GM19099 (cell line): Measurements from ENCODE around the gene CETP.

ENCODE experiments used
- POLR2A ChIP-seq: IDR thresholded peaks from 3 replicates; pipeline ENCODE4 v1.6.1; 2011; ENCODE audit warnings: low read depth; ENCODE audit not compliant: insufficient read length; ENCODE audit errors: extremely low read depth

Gene CETP

DNA sequence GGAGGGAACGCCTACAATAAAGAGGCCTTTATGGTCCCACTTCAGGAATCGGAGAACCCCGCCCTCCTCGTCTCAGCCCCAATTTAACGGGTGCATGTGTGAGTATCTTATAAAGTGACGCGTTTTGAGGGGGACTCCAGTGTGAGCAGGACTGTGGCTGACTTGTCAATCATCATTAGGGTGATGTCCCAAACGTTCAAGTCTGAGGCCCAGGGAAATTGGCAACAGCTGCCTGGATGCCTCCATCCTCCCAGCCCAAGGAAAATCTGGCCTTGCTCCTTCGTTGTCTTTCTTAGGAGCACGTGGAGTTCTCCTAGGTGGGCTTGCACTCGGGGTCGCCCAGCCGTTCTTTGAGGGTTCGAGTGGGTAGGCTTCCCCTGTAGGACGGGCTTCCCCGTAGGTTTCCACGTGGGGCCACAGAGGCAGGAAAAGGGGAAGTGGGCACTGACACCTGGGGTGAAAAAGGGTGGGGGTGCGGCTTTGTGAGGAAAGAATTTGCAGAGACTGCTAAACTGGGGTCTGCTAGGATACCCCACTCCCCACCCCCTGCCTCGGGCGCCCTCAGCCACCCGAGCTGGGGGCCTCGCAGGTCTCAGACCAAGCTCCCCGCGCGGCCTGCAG lies 30.4 kb upstream of the CETP start:
- TF ChIP-seq POLR2A = no peak

DNA sequence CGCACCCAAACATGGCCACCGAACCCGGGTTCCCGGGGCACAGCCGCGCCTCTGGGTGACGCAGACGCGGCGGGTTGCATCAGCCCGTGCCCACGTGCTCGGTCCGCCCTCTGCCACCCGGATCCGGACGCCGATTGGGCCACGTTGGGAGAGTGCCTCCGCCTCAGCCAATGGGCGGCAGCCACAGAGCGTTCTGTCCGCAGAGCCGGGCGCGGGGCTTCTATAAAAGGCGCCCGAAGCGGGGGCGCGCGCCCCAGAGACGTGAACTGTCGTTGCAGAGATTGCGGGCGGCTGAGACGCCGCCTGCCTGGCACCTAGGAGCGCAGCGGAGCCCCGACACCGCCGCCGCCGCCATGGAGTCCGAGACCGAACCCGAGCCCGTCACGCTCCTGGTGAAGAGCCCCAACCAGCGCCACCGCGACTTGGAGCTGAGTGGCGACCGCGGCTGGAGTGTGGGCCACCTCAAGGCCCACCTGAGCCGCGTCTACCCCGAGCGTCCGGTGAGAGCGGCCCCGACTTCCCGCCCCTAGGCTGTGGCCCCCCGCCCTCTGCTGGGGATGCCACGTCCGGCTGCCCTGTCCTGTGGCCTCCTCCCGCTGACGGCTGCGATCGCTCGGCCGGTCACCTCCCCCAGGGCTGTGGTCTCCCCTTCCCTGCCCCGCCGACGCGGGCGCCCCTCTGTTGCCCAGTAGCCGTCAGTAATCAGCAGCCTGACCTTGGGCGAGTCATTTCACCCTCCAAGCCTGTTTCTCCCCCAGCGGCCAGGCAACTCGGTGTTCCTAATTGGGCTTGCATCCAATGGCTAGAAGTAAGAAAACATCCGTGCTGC lies 29.6 kb upstream of the CETP start, which contains the start of gene HERPUD1:
Gene HERPUD1, plus strand, starts transcription at position 251 of the 829 bp plus-strand sequence. Its CDS starts 103 bp downstream, at position 354.
- peak; percentile 99 for TF ChIP-seq POLR2A

DNA sequence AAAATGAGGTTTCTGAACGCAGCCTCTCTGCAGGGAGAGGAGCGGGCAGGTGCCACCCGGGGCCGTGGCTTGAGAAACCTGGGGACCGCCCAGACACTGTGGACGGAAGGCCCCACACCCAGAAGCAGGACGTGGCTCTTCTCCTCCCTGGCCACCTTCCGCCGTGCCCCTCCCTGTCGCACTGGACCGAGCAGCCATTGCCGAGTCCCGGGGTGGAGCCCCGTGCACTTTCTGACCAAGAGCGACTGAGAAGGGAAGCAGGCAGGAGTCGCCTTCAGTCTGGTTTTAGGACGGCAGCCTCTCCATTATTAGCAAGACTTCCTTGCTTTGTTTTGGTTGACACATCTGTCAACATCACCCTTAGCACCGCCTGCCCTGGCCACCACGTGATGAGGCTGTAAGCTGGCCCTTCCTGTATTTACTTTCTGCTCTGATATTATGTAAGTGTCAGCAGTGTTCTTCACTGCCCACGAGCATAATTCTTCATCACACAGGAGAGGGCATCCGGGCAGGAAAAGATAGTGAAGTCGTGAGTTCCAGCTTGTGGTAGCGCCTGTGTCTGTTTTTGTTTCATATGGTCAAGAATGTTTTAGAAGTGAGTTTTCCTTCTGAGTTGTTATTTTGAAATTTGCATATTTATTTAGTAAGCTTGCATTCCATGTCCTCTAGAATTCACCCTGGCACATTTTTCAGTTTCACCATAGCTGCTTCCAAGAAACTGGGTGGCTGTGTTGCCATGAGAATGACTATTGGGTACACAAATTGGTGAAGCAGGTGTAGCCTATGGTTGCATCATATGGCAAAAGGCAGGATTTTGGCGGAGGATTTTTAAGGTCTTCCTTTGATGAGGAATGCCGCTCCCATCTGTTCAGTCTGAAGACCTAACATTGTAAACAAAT lies 28.8 kb upstream of the CETP start:
- TF ChIP-seq POLR2A = no peak

DNA sequence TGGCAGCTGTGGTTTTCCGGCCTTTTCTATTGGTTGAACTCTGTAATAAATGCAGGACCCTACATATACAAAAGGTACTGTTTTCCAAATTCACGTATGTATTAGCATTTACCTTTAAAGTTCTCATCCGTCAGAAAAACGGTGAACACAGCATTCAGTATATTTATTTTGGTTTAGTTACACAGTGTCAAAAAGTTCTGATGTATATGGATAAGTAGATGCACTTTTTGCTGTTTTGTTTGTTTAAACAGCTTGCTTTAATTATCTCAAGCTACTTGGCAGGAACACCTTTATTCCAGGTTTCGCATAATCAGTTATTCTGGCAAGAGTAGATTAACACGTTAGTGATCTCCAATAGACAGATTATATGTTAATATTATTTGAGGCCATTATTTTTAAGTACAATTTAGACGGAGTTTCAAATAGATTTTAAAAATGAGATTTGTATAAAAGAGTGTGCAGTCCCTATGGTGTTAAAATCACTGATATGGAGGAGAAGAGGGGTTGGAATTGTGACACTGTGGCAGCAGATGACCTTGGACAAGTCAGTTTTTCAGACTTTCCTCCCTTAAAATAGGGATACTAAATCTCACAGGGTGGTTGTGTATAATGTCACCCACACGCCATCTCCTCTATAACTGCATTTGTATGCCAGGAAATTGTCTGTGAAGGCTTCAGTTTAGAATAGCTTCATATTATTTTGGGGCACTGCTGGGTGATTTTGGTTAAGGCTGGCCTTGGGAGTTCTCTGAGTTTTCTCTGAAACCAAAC lies 27.7 kb upstream of the CETP start:
- no peak for TF ChIP-seq POLR2A

DNA sequence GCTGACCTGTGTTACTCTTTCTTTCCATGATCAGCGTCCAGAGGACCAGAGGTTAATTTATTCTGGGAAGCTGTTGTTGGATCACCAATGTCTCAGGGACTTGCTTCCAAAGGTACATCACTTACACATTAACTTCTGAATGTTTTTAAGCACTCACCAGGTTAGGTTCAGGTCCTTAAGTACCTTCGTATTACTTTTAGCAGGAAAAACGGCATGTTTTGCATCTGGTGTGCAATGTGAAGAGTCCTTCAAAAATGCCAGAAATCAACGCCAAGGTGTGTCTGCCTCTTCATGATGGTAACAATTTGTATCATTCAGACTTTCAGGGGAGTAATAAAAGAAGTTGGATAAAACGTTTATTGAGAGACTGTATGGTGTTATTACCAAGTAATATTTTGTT lies 26.5 kb upstream of the CETP start:
- TF ChIP-seq POLR2A = no peak

DNA sequence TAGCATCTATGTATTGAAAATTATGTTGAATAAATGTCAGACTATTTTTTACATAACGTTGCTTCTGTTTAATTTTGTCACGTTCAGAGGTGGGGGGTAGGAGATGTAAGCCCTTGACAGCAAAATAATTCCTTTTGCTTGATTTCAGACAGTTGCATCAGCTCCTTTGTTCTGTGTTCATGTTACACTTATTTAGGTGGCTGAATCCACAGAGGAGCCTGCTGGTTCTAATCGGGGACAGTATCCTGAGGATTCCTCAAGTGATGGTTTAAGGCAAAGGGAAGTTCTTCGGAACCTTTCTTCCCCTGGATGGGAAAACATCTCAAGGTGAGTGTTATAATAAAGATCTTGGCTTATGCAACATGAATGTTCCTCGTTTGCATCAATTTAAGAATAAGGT lies 25.3 kb upstream of the CETP start:
- no peak for TF ChIP-seq POLR2A

DNA sequence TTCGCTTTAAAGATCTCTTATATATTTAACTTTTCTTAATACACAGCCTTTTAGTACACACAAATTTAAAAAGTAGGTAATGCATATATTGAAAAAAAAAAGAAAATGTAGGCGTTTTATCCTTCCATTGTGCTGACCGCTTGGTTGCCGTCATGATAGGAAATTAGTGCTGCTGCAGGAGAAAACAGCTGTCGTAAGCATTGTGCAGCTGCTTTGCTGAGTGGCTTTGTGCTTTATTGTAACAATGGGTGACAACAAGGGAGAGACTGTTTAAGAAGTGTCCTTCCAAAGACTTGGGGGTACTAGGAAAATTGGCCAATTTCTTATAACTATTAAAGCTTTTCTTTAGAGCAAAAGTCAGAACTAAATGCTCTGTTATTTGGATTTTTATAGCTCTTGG lies 24.8 kb upstream of the CETP start:
- TF ChIP-seq POLR2A = no peak

DNA sequence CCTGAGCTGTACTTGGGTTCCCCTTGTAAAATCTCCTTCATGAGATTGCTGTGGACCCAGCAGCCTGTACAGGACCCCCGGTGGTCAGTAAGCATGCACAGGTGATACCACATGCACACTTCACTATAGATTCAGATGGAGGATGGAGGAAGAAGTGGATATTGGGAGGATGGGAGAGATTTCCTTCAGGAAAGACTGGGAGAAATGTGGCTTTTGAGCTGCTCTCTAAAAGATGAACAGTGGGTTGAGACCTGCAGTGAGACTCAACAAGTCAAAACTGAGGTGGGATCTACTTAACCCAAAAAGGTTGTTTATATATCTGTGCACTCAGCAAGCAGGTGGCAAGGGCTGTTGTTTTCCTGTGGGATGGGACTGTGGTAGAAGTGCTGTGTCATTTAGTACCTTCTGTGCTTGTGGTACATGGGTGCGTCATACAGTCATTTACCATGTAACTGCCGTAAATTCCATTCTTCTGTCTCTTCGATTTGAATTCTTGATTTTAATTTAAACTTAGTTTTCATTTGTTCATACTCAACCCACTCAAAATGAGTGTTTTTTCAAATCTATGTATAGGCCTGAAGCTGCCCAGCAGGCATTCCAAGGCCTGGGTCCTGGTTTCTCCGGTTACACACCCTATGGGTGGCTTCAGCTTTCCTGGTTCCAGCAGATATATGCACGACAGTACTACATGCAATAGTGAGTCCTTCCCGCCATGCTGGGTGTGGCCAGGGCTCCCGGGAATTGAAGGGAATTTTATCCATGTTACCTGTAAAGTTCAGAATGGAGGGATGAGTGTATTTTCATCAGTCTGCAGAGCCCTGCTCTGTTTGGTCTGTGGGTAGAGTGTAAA lies 22.9 kb upstream of the CETP start:
- TF ChIP-seq POLR2A = peak; percentile 28

DNA sequence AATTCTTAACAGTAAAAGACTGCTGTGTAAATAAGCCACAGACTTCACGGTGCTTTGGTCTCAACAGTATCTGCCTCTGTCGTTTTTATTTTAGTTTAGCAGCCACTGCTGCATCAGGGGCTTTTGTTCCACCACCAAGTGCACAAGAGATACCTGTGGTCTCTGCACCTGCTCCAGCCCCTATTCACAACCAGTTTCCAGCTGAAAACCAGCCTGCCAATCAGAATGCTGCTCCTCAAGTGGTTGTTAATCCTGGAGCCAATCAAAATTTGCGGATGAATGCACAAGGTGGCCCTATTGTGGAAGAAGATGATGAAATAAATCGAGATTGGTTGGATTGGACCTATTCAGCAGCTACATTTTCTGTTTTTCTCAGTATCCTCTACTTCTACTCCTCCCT lies 21.9 kb upstream of the CETP start:
- TF ChIP-seq POLR2A = no peak

DNA sequence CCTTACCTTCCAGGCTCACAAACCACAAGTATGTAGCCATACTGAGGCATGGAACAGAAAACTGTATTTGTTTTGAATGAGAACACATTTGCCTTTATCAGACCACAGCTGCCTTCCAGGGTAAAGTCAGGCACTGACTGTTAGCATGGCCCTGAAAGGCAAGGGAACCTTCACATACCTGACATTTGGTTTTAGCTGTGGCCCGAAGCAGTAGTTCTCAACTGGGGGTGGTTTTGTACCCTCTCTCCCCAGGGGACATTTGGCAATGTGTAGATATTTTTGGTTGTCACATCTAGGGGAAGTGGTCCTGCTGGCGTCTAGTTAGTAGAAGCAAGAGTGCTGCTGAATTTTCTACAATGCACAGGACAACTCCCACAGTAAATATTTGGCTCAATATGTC lies 20.7 kb upstream of the CETP start:
- no peak for TF ChIP-seq POLR2A

DNA sequence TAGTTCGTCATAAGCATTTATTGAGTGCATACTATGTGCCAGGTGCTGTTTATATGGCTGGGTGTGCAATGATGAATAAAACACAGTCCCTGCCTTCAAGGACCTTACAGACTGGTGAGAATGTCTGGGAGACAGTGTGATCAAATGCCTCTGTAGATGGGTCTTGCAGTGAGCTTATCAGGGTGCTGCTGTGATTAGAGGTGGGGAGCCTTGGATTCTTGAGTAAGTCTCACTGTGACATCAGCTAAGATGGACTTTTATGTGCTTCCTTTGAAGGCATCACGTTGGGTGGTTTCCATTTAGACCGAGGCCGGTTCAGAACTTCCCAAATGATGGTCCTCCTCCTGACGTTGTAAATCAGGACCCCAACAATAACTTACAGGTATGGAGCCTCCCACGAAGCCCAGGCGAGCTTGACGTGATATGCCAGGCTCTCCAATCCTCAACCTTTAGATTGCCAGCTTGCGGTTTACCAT lies 19.9 kb upstream of the CETP start:
- peak; percentile 33 for TF ChIP-seq POLR2A

DNA sequence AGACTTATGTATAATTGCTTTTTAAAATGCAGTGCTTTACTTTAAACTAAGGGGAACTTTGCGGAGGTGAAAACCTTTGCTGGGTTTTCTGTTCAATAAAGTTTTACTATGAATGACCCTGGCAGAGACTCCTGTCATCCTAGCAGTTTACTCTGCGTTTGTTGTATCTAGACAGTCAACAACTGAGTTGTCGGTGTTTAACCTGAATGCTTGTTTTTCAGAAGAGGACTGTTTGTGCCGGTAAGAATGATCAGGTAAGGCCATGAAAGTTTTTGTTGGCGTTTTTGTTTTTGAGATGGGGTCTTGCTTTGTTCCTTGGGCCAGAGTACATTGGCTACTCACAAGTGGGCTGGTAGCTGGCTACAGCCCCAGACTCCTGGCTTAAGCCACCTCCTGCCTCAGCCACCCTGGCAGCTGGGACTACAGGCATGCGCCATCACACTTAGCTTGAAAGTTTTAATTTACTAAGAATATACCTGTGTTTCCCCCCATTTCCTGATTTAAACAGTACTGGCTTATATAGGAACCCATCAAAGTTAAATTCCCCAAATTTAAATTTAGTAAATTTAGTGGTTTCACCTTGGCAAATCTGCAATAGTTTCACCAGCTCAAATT lies 17.9 kb upstream of the CETP start:
- TF ChIP-seq POLR2A = no peak
